ENCODE data around the gene MAGI3. TPM values are rescaled to one million over a fixed set of nuclear protein-coding genes. Genes with fewer than 3 reads are reported as not detected.

MAGI3 gene
- total and polyA plus RNA-seq, 2 of the 13 experiments (the other 11 are each of a cell fraction or from before 2014, with no cell fraction given), result 4.0 to 11.8 TPM

DNA sequence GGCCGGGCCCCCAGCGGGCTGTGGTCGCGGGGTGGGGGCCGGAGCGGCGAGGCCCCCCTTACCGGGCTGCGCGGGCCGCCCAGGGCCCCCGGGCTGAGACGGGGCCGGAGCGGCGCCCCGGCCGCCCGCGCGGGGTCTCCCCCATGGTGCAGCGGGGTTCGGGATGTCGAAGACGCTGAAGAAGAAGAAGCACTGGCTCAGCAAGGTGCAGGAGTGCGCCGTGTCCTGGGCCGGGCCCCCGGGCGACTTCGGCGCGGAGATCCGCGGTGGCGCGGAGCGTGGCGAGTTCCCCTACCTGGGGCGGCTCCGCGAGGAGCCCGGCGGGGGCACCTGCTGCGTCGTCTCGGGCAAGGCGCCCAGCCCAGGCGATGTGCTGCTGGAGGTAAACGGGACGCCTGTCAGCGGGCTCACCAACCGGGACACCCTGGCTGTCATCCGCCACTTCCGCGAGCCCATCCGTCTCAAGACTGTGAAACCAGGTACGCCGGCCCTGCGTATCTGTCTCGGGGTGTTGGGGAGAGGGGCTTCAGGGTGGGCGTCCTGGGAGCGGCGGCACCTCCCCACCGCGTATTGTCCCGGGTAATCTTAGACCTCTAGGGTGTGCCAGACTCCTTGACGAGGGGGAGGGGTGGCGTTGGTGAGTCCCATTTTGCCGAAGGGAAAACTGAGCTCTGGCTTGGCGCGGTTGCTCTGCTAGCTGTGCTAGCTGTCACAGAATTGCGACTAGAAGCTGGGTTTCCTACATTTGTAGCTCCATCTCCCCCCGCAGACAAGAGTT is 745 bp downstream of the MAGI3 start (continued):
- TF ChIP-seq, protein P1, sequence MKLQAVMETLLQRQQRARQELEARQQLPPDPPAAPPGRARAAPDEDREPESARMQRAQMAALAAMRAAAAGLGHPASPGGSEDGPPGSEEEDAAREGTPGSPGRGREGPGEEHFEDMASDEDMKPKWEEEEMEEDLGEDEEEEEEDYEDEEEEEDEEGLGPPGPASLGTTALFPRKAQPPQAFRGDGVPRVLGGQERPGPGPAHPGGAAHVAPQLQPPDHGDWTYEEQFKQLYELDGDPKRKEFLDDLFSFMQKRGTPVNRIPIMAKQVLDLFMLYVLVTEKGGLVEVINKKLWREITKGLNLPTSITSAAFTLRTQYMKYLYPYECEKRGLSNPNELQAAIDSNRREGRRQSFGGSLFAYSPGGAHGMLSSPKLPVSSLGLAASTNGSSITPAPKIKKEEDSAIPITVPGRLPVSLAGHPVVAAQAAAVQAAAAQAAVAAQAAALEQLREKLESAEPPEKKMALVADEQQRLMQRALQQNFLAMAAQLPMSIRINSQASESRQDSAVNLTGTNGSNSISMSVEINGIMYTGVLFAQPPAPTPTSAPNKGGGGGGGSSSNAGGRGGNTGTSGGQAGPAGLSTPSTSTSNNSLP (IDR thresholded peaks at IDR 0.05; ENCODE audit: low read depth, low read length), result no peak

DNA sequence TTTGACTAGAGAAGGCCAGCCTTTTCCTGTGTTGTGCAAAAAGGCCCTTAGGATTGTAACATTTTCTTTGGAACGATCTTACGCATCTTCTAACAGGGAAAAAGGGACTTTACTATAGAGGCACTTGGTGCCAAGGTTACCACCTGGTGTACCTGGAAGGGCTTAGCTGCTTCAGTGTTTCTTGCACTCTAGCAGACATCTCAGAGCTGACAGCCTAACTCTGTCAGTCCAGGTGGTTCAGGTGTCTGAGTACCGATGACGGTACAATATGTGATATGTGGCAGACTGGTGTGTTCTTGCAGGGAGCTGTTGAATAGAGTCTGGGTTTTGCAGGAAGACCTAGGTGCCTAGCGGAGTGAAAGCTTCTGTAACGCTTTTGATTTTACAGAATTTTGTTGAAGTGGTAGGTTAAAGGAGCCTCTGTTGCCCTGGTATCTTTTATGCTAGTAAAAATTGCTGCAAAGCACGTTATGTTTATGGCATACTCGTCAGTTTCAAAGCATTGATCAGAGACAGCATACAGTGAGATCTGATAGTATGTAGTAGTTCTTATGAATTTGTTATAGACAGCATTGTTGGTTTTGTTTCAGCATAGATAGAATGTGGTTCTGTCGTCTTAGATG is 1.4 kb downstream of the MAGI3 start:
- Histone ChIP-seq H3K4me3 (replicated peaks in 1 of 3; ENCODE audit: insufficient read depth in 1 of 3, low read depth in 2 of 3, low read length in 3 of 3) (peak overlapping the region; percentile 66 to 89 (median 77)), H3K79me2 (ENCODE audit: insufficient read depth, low read length) (peaks cover 60% of the 10 kb centered on the region), H3K36me3 (replicated peaks in 1 of 2; ENCODE audit: control insufficient read depth in 1 of 2, insufficient read depth in 2 of 2, low read length in 2 of 2) (no peaks in the 10 kb centered on the region), H3K9me3 (ENCODE audit: low read length) (no peaks in the 10 kb centered on the region), H3K4me1 (ENCODE audit: insufficient read depth, low read length) (peaks cover 52% of the 10 kb centered on the region), H3K9ac (ENCODE audit: insufficient read depth, low read depth, low read length) (peak overlapping the region; percentile 84), H2AFZ (ENCODE audit: low read length) (no peak overlapping the region), H3K4me2 (ENCODE audit: low read depth, low read length) (peak overlapping the region; percentile 77), H3K27ac (ENCODE audit: extremely low read length, insufficient read depth, low read length) (peak overlapping the region; percentile 47), H3K27me3 (ENCODE audit: control insufficient read depth in 1 of 2, insufficient read depth in 2 of 2, low read length in 2 of 2) (no peaks in the 10 kb centered on the region; a peak in 1 of 5 replicates), H4K20me1 (ENCODE audit: insufficient read depth, low read length) (peaks cover 5% of the 10 kb centered on the region; the same call in 1 of the 2 replicates)
- DNase-seq (ENCODE audit: low spot score), result peak; percentile 31
- intact Hi-C loops (cut with micrococcal nuclease; ENCODE audit: unreplicated experiment) (no loop called here), in situ Hi-C loops (cut with HindIII; ENCODE audit: extremely low pct_ligation_motif_present, low pct_unique_long_range_greater_than_20kb) (loop anchor here (10.0 kb wide), 1 partner anchor 247 kb away; no protein-coding TSS in a partner anchor)
- FAIRE-seq, result no peak
- ChIA-PET CTCF (ENCODE audit: low intra/inter-chr PET ratio, low total read pairs) (no interaction called here), POLR2A (interaction anchor here (0.9 to 1.1 kb wide), 2 partner anchors 41 to 47 kb away, joined by 3 read pairs; no protein-coding TSS in a partner anchor)
- peak; percentile 31; the same call in 1 of the 2 replicates for TF ChIP-seq KMT2A (CRISPR knock-in tag; IDR thresholded peaks at IDR 0.05)
- TF ChIP-seq, protein P2, sequence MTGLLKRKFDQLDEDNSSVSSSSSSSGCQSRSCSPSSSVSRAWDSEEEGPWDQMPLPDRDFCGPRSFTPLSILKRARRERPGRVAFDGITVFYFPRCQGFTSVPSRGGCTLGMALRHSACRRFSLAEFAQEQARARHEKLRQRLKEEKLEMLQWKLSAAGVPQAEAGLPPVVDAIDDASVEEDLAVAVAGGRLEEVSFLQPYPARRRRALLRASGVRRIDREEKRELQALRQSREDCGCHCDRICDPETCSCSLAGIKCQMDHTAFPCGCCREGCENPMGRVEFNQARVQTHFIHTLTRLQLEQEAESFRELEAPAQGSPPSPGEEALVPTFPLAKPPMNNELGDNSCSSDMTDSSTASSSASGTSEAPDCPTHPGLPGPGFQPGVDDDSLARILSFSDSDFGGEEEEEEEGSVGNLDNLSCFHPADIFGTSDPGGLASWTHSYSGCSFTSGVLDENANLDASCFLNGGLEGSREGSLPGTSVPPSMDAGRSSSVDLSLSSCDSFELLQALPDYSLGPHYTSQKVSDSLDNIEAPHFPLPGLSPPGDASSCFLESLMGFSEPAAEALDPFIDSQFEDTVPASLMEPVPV (CRISPR knock-in tag; IDR thresholded peaks at IDR 0.05), result 0 out of 2 replicates have a peak, but pooled peaks have one; percentile 12
- 0 out of 2 replicates have a peak, but pooled peaks have one; percentile 3 for TF ChIP-seq SALL1 (CRISPR knock-in tag; IDR thresholded peaks at IDR 0.05)
- 0 out of 2 replicates have a peak, but pooled peaks have one; percentile 20 for TF ChIP-seq SIN3A (IDR thresholded peaks at IDR 0.05; ENCODE audit: borderline replicate concordance, low read depth, low read length)
- TF ChIP-seq RELA (CRISPR knock-in tag; IDR thresholded peaks at IDR 0.05), result no peak
- TF ChIP-seq, protein P3, sequence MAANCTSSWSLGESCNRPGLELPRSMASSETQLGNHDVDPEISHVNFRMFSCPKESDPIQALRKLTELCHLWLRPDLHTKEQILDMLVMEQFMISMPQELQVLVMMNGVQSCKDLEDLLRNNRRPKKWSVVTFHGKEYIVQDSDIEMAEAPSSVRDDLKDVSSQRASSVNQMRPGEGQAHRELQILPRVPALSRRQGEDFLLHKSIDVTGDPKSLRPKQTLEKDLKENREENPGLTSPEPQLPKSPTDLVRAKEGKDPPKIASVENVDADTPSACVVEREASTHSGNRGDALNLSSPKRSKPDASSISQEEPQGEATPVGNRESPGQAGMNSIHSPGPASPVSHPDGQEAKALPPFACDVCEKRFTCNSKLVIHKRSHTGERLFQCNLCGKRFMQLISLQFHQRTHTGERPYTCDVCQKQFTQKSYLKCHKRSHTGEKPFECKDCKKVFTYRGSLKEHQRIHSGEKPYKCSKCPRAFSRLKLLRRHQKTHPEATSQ (CRISPR knock-in tag; IDR thresholded peaks at IDR 0.05; ENCODE audit: borderline replicate concordance), result no peak
- 0 out of 2 replicates have a peak, but pooled peaks have one; percentile 12 for TF ChIP-seq RCOR2 (CRISPR knock-in tag; IDR thresholded peaks at IDR 0.05)
- WGBS (ENCODE audit: low lambda C conversion rate), result 0% methylated on average over 9 of the region's 9 CpGs
- 0 out of 3 replicates have a peak, but pooled peaks have one; percentile 6 for ATAC-seq
- no TSS peak for BruUV-seq (replicated peaks)
